ENCODE data around the gene PPP3R1. TPM values are rescaled to one million over a fixed set of nuclear protein-coding genes. Genes with fewer than 3 reads are reported as not detected.
A peak's percentile ranks its signal among the peaks of the same experiment; 100 is the strongest.

Gene PPP3R1
- total RNA-seq, 1 donor from 2014 or later = 85.9 TPM

GRCh38 chr2:68251855-68252399 lies 405 bp downstream of the PPP3R1 start:
- peak; percentile 31 for DNase-seq (ENCODE audit: low spot score)
- intact Hi-C loops (cut with micrococcal nuclease) = loop anchor here (1.0 to 10.0 kb wide), 15 partner anchors 27 to 1939 kb away; partner anchors contain the start of genes C1D, C2orf42 and PNO1
- Mint-ChIP-seq H3K4me3 (peak overlapping the region; percentile 88), H3K36me3 (ENCODE audit: low read depth) (peaks cover 18% of the 10 kb centered on the region), H3K9me3 (no peaks in the 10 kb centered on the region), H3K4me1 (ENCODE audit: low read depth) (peaks cover 50% of the 10 kb centered on the region), H3K27me3 (ENCODE audit: insufficient read depth) (peaks cover 6% of the 10 kb centered on the region), H3K27ac (peak overlapping the region; percentile 94)

GRCh38 chr2:68251187-68251854 lies 1.0 kb downstream of the PPP3R1 start:
- H3K27me3 Mint-ChIP-seq (ENCODE audit: insufficient read depth) = peaks cover 6% of the 10 kb centered on the region
- no peaks in the 10 kb centered on the region for H3K9me3 Mint-ChIP-seq
- H3K36me3 Mint-ChIP-seq (ENCODE audit: low read depth) = peaks cover 18% of the 10 kb centered on the region

GRCh38 chr2:68250652-68251186 lies 1.6 kb downstream of the PPP3R1 start:
- Mint-ChIP-seq H3K27me3 (ENCODE audit: insufficient read depth) (peaks cover 6% of the 10 kb centered on the region), H3K27ac (peak overlapping the region; percentile 97), H3K4me1 (ENCODE audit: low read depth) (peaks cover 45% of the 10 kb centered on the region), H3K36me3 (ENCODE audit: low read depth) (peaks cover 18% of the 10 kb centered on the region), H3K4me3 (peak overlapping the region; percentile 92), H3K9me3 (no peaks in the 10 kb centered on the region)
- intact Hi-C loops (cut with micrococcal nuclease) = loop anchor here (1.0 to 10.0 kb wide), 13 partner anchors 11 to 514 kb away; partner anchors contain the start of genes C1D and PNO1
- DNase-seq (ENCODE audit: low spot score) = no peak

More at GRCh38 chr2:68251187-68251854, 1.0 kb downstream of the PPP3R1 start:
- Mint-ChIP-seq H3K4me3 (peak overlapping the region; percentile 92), H3K27ac (peak overlapping the region; percentile 97), H3K4me1 (ENCODE audit: low read depth) (peaks cover 50% of the 10 kb centered on the region)
- intact Hi-C loops (cut with micrococcal nuclease) = loop anchor here (1.0 to 10.0 kb wide), 12 partner anchors 27 to 513 kb away; partner anchors contain the start of genes C1D and PNO1
- peak; percentile 75 for DNase-seq (ENCODE audit: low spot score)

GRCh38 chr2:68250196-68250595 lies 2.1 kb downstream of the PPP3R1 start:
- peaks cover 18% of the 10 kb centered on the region for H3K36me3 Mint-ChIP-seq (ENCODE audit: low read depth)
- intact Hi-C loops (cut with micrococcal nuclease) = loop anchor here (1.0 to 10.0 kb wide), 5 partner anchors 11 to 515 kb away; no protein-coding TSS in a partner anchor
- no peaks in the 10 kb centered on the region for H3K9me3 Mint-ChIP-seq
- H3K27ac Mint-ChIP-seq = peak overlapping the region; percentile 97
- peaks cover 40% of the 10 kb centered on the region for H3K4me1 Mint-ChIP-seq (ENCODE audit: low read depth)
- peak overlapping the region; percentile 92 for H3K4me3 Mint-ChIP-seq
- no peak for DNase-seq (ENCODE audit: low spot score)
- H3K27me3 Mint-ChIP-seq (ENCODE audit: insufficient read depth) = peaks cover 6% of the 10 kb centered on the region

- Mint-ChIP-seq H3K9me3 (no peaks in the 10 kb centered on the region), H3K4me1 (ENCODE audit: low read depth) (peaks cover 26% of the 10 kb centered on the region), H3K27me3 (ENCODE audit: insufficient read depth) (peaks cover 2% of the 10 kb centered on the region), H3K36me3 (ENCODE audit: low read depth) (peaks cover 12% of the 10 kb centered on the region), H3K4me3 (no peak overlapping the region), H3K27ac (no peak overlapping the region)
- intact Hi-C loops (cut with micrococcal nuclease) = no loop called here
- DNase-seq (ENCODE audit: low spot score) = no peak
Measured at GRCh38 chr2:68248806-68249205, 3.5 kb downstream of the PPP3R1 start.

- no peaks in the 10 kb centered on the region for H3K9me3 Mint-ChIP-seq
- DNase-seq (ENCODE audit: low spot score) = no peak
- no peak overlapping the region for H3K4me3 Mint-ChIP-seq
- intact Hi-C loops (cut with micrococcal nuclease) = no loop called here
- peaks cover 22% of the 10 kb centered on the region for H3K4me1 Mint-ChIP-seq (ENCODE audit: low read depth)
- no peak overlapping the region for H3K27ac Mint-ChIP-seq
- peaks cover 12% of the 10 kb centered on the region for H3K36me3 Mint-ChIP-seq (ENCODE audit: low read depth)
- peaks cover 2% of the 10 kb centered on the region for H3K27me3 Mint-ChIP-seq (ENCODE audit: insufficient read depth)
Measured at GRCh38 chr2:68248361-68248760, 4.0 kb downstream of the PPP3R1 start.

GRCh38 chr2:68246396-68246795 lies 5.9 kb downstream of the PPP3R1 start:
- intact Hi-C loops (cut with micrococcal nuclease) = no loop called here
- H3K27ac Mint-ChIP-seq = no peak overlapping the region
- no peak for DNase-seq (ENCODE audit: low spot score)
- H3K36me3 Mint-ChIP-seq (ENCODE audit: low read depth) = peaks cover 12% of the 10 kb centered on the region
- no peaks in the 10 kb centered on the region for H3K9me3 Mint-ChIP-seq
- peaks cover 2% of the 10 kb centered on the region for H3K27me3 Mint-ChIP-seq (ENCODE audit: insufficient read depth)
- no peak overlapping the region for H3K4me3 Mint-ChIP-seq
- H3K4me1 Mint-ChIP-seq (ENCODE audit: low read depth) = peaks cover 17% of the 10 kb centered on the region

- H3K9me3 Mint-ChIP-seq = no peaks in the 10 kb centered on the region
- DNase-seq (ENCODE audit: low spot score) = no peak
- H3K27me3 Mint-ChIP-seq (ENCODE audit: insufficient read depth) = no peaks in the 10 kb centered on the region
- H3K4me3 Mint-ChIP-seq = no peak overlapping the region
- intact Hi-C loops (cut with micrococcal nuclease) = no loop called here
- H3K27ac Mint-ChIP-seq = no peak overlapping the region
- H3K4me1 Mint-ChIP-seq (ENCODE audit: low read depth) = peaks cover 11% of the 10 kb centered on the region
- H3K36me3 Mint-ChIP-seq (ENCODE audit: low read depth) = peaks cover 7% of the 10 kb centered on the region
Measured at GRCh38 chr2:68245672-68246071, 6.7 kb downstream of the PPP3R1 start.

- no peaks in the 10 kb centered on the region for H3K9me3 Mint-ChIP-seq
- intact Hi-C loops (cut with micrococcal nuclease) = no loop called here
- no peaks in the 10 kb centered on the region for H3K27me3 Mint-ChIP-seq (ENCODE audit: insufficient read depth)
- peaks cover 11% of the 10 kb centered on the region for H3K4me1 Mint-ChIP-seq (ENCODE audit: low read depth)
- peaks cover 4% of the 10 kb centered on the region for H3K36me3 Mint-ChIP-seq (ENCODE audit: low read depth)
- DNase-seq (ENCODE audit: low spot score) = no peak
- no peak overlapping the region for H3K27ac Mint-ChIP-seq
- no peak overlapping the region for H3K4me3 Mint-ChIP-seq
Measured at GRCh38 chr2:68245066-68245465, 7.3 kb downstream of the PPP3R1 start.

- intact Hi-C loops (cut with micrococcal nuclease) = no loop called here
- peaks cover 2% of the 10 kb centered on the region for H3K36me3 Mint-ChIP-seq (ENCODE audit: low read depth)
- DNase-seq (ENCODE audit: low spot score) = no peak
- no peaks in the 10 kb centered on the region for H3K9me3 Mint-ChIP-seq
- no peak overlapping the region for H3K4me3 Mint-ChIP-seq
- H3K4me1 Mint-ChIP-seq (ENCODE audit: low read depth) = peaks cover 10% of the 10 kb centered on the region
- no peak overlapping the region for H3K27ac Mint-ChIP-seq
- H3K27me3 Mint-ChIP-seq (ENCODE audit: insufficient read depth) = no peaks in the 10 kb centered on the region
Measured at GRCh38 chr2:68244456-68244855, 7.9 kb downstream of the PPP3R1 start.

- Mint-ChIP-seq H3K9me3 (no peaks in the 10 kb centered on the region), H3K4me3 (no peak overlapping the region), H3K27me3 (ENCODE audit: insufficient read depth) (no peaks in the 10 kb centered on the region), H3K4me1 (ENCODE audit: low read depth) (peaks cover 38% of the 10 kb centered on the region), H3K27ac (no peak overlapping the region), H3K36me3 (ENCODE audit: low read depth) (peaks cover 5% of the 10 kb centered on the region)
- no peak for DNase-seq (ENCODE audit: low spot score)
- intact Hi-C loops (cut with micrococcal nuclease) = no loop called here
Measured at GRCh38 chr2:68241732-68242131, 10.6 kb downstream of the PPP3R1 start.

GRCh38 chr2:68240446-68240845 lies 11.9 kb downstream of the PPP3R1 start:
- H3K27me3 Mint-ChIP-seq (ENCODE audit: insufficient read depth) = no peaks in the 10 kb centered on the region
- intact Hi-C loops (cut with micrococcal nuclease) = no loop called here
- no peak for DNase-seq (ENCODE audit: low spot score)
- peaks cover 6% of the 10 kb centered on the region for H3K36me3 Mint-ChIP-seq (ENCODE audit: low read depth)
- peaks cover 47% of the 10 kb centered on the region for H3K4me1 Mint-ChIP-seq (ENCODE audit: low read depth)
- H3K27ac Mint-ChIP-seq = no peak overlapping the region
- no peaks in the 10 kb centered on the region for H3K9me3 Mint-ChIP-seq
- no peak overlapping the region for H3K4me3 Mint-ChIP-seq

Data from activated T-helper 1 cell treated with anti-CD3 and anti-CD28 coated beads, Interleukin-12 subunit alpha, Interleukin-12 subunit beta, Interleukin-2, Interleukin-4 antibody, amounts not matched to agents 30 ng/mL and 10 ng/mL and 1 ng/mL, durations not matched to agents 14 hours and 24 hours and 36 hours (primary cell).